Liver (tissue), 9 donors: Measurements from ENCODE around the gene TIMM17A. TPM values are rescaled to one million over a fixed set of nuclear protein-coding genes. Genes with fewer than 3 reads are reported as not detected.

Experiments
- DNase-seq: peaks from one replicate; pipeline ENCODE4 v3.0.0-alpha.2; 2017; ENCODE audit warnings: low spot score
- H3K27ac ChIP-seq, 2 donors: one replicate each; pipeline ENCODE4 v1.7.0; 2013; ENCODE audit warnings: inconsistent platforms in 2 of 2, low read length in 2 of 2, control low read depth in 1 of 2, low read depth in 1 of 2, mild to moderate bottlenecking in 1 of 2
- H3K27me3 ChIP-seq, 4 donors: one replicate each; pipeline versions ENCODE4 v1.6.1 to v1.7.0; 2013; ENCODE audit warnings: low read length in 3 of 4, inconsistent platforms in 1 of 4, mild to moderate bottlenecking in 1 of 4, moderate library complexity in 1 of 4; ENCODE audit not compliant: control insufficient read depth in 4 of 4, insufficient read depth in 4 of 4
- H3K36me3 ChIP-seq, 4 donors: one replicate each; pipeline versions ENCODE4 v1.6.1 to v1.7.0; 2013; ENCODE audit warnings: low read length in 3 of 4, mild to moderate bottlenecking in 3 of 4, low read depth in 1 of 4, moderate library complexity in 1 of 4; ENCODE audit not compliant: control insufficient read depth in 4 of 4, insufficient read depth in 3 of 4
- H3K4me1 ChIP-seq, 4 donors: one replicate each; pipeline versions ENCODE4 v1.6.1 to v1.7.0; 2013; ENCODE audit warnings: low read length in 3 of 4, mild to moderate bottlenecking in 3 of 4, moderate library complexity in 1 of 4; ENCODE audit not compliant: control insufficient read depth in 4 of 4, insufficient read depth in 4 of 4
- H3K4me3 ChIP-seq, 3 donors: one replicate each; pipeline versions ENCODE4 v1.6.1 to v1.7.0; 2013; ENCODE audit warnings: low read length in 3 of 3, control low read depth in 1 of 3, low read depth in 1 of 3, mild to moderate bottlenecking in 1 of 3
- H3K9ac ChIP-seq, 2 donors: one replicate each; pipeline ENCODE4 v1.7.0; 2013; ENCODE audit warnings: low read length in 2 of 2, mild to moderate bottlenecking in 2 of 2, moderate library complexity in 2 of 2, control low read depth in 1 of 2, low read depth in 1 of 2
- H3K9me3 ChIP-seq, 4 donors: one replicate each; pipeline versions ENCODE4 v1.6.1 to v1.7.0; 2013; ENCODE audit warnings: low read length in 3 of 4; ENCODE audit not compliant: control insufficient read depth in 4 of 4
- ATF3 ChIP-seq: IDR thresholded peaks from 2 replicates; pipeline ENCODE4 v1.6.1; 2016; ENCODE audit warnings: antibody characterized with exemption
- CTCF ChIP-seq: fragments of 150-350 bp; IDR thresholded peaks from 2 replicates; pipeline ENCODE4 v1.5.1; 2017; ENCODE audit warnings: improper control_type of control experiment, low read depth, low read length; ENCODE audit not compliant: missing input control
- EGR1 ChIP-seq, 2 donors: IDR thresholded peaks; 2 replicates each; pipeline ENCODE4 v1.6.1; 2016 to 2018; ENCODE audit warnings: antibody characterized with exemption in 2 of 2, low read depth in 2 of 2
- FOXA1 ChIP-seq: IDR thresholded peaks from 2 replicates; pipeline ENCODE4 v1.6.1; 2016; ENCODE audit warnings: antibody characterized with exemption
- FOXA2 ChIP-seq: IDR thresholded peaks from 2 replicates; pipeline ENCODE4 v1.6.1; 2016; ENCODE audit warnings: antibody characterized with exemption
- GABPA ChIP-seq, 2 donors: IDR thresholded peaks in 1 of 2; conservative IDR thresholded peaks in 1 of 2; 2 replicates each; pipeline ENCODE4 v1.6.1; 2016; ENCODE audit warnings: antibody characterized with exemption in 2 of 2, mild to moderate bottlenecking in 1 of 2, moderate library complexity in 1 of 2
- HNF4A ChIP-seq, 2 donors: conservative IDR thresholded peaks; 2 replicates each; pipeline ENCODE4 v1.6.1; 2016; ENCODE audit warnings: antibody characterized with exemption in 2 of 2, mild to moderate bottlenecking in 2 of 2
- HNF4G ChIP-seq: IDR thresholded peaks from 2 replicates; pipeline ENCODE4 v1.6.1; 2016; ENCODE audit warnings: antibody characterized with exemption
- JUND ChIP-seq, 2 donors: IDR thresholded peaks; 2 replicates each; pipeline ENCODE4 v1.6.1; 2016; ENCODE audit warnings: antibody characterized with exemption in 2 of 2
- MAX ChIP-seq: IDR thresholded peaks from 2 replicates; pipeline ENCODE4 v1.6.1; 2016; ENCODE audit warnings: antibody characterized with exemption
- NR2F2 ChIP-seq: IDR thresholded peaks from 2 replicates; pipeline ENCODE4 v1.6.1; 2016; ENCODE audit warnings: antibody characterized with exemption
- SP1 ChIP-seq: IDR thresholded peaks from 2 replicates; pipeline ENCODE4 v1.6.1; 2018; ENCODE audit warnings: antibody characterized with exemption, mild to moderate bottlenecking
- TAF1 ChIP-seq: conservative IDR thresholded peaks from 2 replicates; pipeline ENCODE4 v1.6.1; 2016; ENCODE audit warnings: antibody characterized with exemption, mild to moderate bottlenecking
- YY1 ChIP-seq: IDR thresholded peaks from 2 replicates; pipeline ENCODE4 v1.6.1; 2016; ENCODE audit warnings: antibody characterized with exemption, mild to moderate bottlenecking
- ZBTB33 ChIP-seq: IDR thresholded peaks from 2 replicates; pipeline ENCODE4 v1.6.1; 2016; ENCODE audit warnings: antibody characterized with exemption
- WGBS: extraction: QIAGEN DNeasy Blood & Tissue Kit; methylation state at CpG from one replicate; pipeline ENCODE4 v1.1.7; 2013; 5-methylcytosine and 5-hydroxymethylcytosine counted together
- polyA plus RNA-seq, 2 donors: library from polyadenylated mRNA; stranded (reverse) in 1 of 2; unstranded in 1 of 2; fragments of 200-250 nt in 1 of 2; fragments of >200 nt in 1 of 2; fragmentation: Nextera tagmentation in 1 of 2; extraction: Ambion mirVana in 1 of 2; gene quantifications; one replicate each; pipeline versions ENCODE4 v1.2.1 to v1.2.3, GENCODE V29; 2013 to 2015
- total RNA-seq, 2 donors: library from RNA; depleted of rRNA; stranded (reverse); fragments of >200 nt; gene quantifications; one replicate each; pipeline ENCODE4 v1.2.3, GENCODE V29; 2014
- donor health status: healthy.
- donor health status: healthy.
- donor health status: healthy.
- donor health status: healthy.
- donor health status: healthy.

TIMM17A gene
- total and polyA plus RNA-seq, 4 donors = 21.1 to 72.1 (median 51.0) TPM

- H3K4me3 ChIP-seq = no peak overlapping the region
- H3K4me1 ChIP-seq = peaks cover 14 to 72% (median 54%) of the 10 kb centered on the region in 4 donors
- no peak overlapping the region for H3K9ac ChIP-seq
These were observed 58.3 kb downstream of the TIMM17A start for GRCh38 chr1:202013603-202014002.

GRCh38 chr1:202014060-202014459, 58.8 kb downstream of the TIMM17A start:
- Histone ChIP-seq H3K9me3 (no peaks in the 10 kb centered on the region), H3K36me3 (peaks cover 15 to 22% (median 21%) of the 10 kb centered on the region in 4 donors), H3K27ac (no peak overlapping the region), H3K27me3 (no peaks in the 10 kb centered on the region), H3K4me1 (peaks cover 16 to 75% (median 57%) of the 10 kb centered on the region in 4 donors), H3K9ac (no peak overlapping the region), H3K4me3 (no peak overlapping the region)
- no peak for DNase-seq
- no peak for TF ChIP-seq ZBTB33
- WGBS = 87% methylated on average over 6 of the region's 6 CpGs

More at GRCh38 chr1:202013603-202014002, 58.3 kb downstream of the TIMM17A start:
- WGBS = 90% methylated on average over 12 of the region's 12 CpGs
- Histone ChIP-seq H3K9me3 (no peaks in the 10 kb centered on the region), H3K27ac (peak overlapping the region in 1 of 2 donors; percentile 19), H3K36me3 (peaks cover 15 to 22% (median 21%) of the 10 kb centered on the region in 4 donors), H3K27me3 (no peaks in the 10 kb centered on the region)
- TF ChIP-seq GABPA (IDR thresholded peaks at IDR 0.05 in 1 of 2, conservative IDR thresholded peaks at IDR 0.05 in 1 of 2) (no peak), EGR1 (IDR thresholded peaks at IDR 0.05; ENCODE audit: low read depth in 2 of 2) (no peak), CTCF (no peak), YY1 (no peak), TAF1 (no peak), HNF4G (no peak), NR2F2 (no peak), HNF4A (conservative IDR thresholded peaks at IDR 0.05) (no peak), SP1 (no peak), FOXA2 (no peak)
- no peak for DNase-seq

- WGBS = 66% methylated on average over 17 of the region's 17 CpGs
- peaks cover 15 to 22% (median 21%) of the 10 kb centered on the region in 4 donors for H3K36me3 ChIP-seq
- no peaks in the 10 kb centered on the region for H3K9me3 ChIP-seq
- H3K4me1 ChIP-seq = peaks cover 17 to 66% (median 54%) of the 10 kb centered on the region in 4 donors
- no peak overlapping the region for H3K9ac ChIP-seq
- H3K27me3 ChIP-seq = no peaks in the 10 kb centered on the region
- DNase-seq = no peak
- H3K4me3 ChIP-seq = no peak overlapping the region
- TF ChIP-seq MAX (no peak), NR2F2 (no peak), ATF3 (no peak), EGR1 (IDR thresholded peaks at IDR 0.05; ENCODE audit: low read depth in 2 of 2) (no peak), FOXA1 (no peak), JUND (IDR thresholded peaks at IDR 0.05) (no peak), HNF4G (no peak), SP1 (no peak), HNF4A (conservative IDR thresholded peaks at IDR 0.05) (no peak), TAF1 (no peak)
- no peak overlapping the region for H3K27ac ChIP-seq
These were observed 59.8 kb downstream of the TIMM17A start for GRCh38 chr1:202014915-202015661.
